HG03442 (cell line): Measurements from ENCODE around the gene TMEM128.

Experiments used
- ATAC-seq: cut with Tn5 transposase; IDR thresholded peaks from one replicate; pipeline ENCODE4 v1.9.1; 2021; ENCODE audit warnings: mild to moderate bottlenecking, moderate library complexity; ENCODE audit not compliant: unreplicated experiment

The TMEM128 gene, protein sequence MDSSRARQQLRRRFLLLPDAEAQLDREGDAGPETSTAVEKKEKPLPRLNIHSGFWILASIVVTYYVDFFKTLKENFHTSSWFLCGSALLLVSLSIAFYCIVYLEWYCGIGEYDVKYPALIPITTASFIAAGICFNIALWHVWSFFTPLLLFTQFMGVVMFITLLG

GRCh38 chr4:4248029-4248884 is at the start of gene TMEM128:
TSS of gene TMEM128 (minus strand) at chr4:4248223. CDS start at chr4:4248202, 21 bp downstream.
- peak; percentile 97 for ATAC-seq

GRCh38 chr4:4296283-4296846 is 48.3 kb upstream of the TMEM128 start:
- no peak for ATAC-seq

- no peak for ATAC-seq
Measured at GRCh38 chr4:4293279-4293678, 45.3 kb upstream of the TMEM128 start.

- ATAC-seq: peak; percentile 88
Measured at GRCh38 chr4:4289941-4290850, 42.2 kb upstream of the TMEM128 start, which contains the start of the genes LYAR and ZBTB49. TSS of gene LYAR (minus strand) at chr4:4290154. CDS start at chr4:4283742, 6,412 bp downstream. TSS of gene ZBTB49 (plus strand) at chr4:4290251. CDS start at chr4:4299946, 9,695 bp downstream.

GRCh38 chr4:4289597-4289940 is 41.5 kb upstream of the TMEM128 start:
- ATAC-seq: peak; percentile 19

DNA sequence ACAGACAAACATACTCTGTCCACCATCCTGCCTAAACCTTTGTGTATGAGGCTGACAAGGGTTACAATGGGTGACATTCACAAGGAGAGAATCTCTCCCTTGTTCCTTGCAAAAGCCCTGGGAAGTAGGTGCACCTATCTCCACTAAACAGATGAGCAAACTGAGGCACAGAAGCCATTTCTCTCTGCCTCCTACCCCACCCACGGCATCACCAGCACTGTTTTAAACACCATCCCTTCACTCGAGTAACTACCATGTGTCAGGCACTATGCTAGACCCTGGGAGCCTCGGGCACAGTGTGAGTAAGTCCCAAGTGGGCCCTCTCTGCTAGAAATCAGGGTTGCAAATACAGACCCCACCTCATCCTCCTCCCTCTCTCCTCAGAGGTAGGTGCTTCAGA is 41.0 kb upstream of the TMEM128 start:
- no peak for ATAC-seq

GRCh38 chr4:4288098-4288497 is 40.1 kb upstream of the TMEM128 start:
- no peak for ATAC-seq

DNA sequence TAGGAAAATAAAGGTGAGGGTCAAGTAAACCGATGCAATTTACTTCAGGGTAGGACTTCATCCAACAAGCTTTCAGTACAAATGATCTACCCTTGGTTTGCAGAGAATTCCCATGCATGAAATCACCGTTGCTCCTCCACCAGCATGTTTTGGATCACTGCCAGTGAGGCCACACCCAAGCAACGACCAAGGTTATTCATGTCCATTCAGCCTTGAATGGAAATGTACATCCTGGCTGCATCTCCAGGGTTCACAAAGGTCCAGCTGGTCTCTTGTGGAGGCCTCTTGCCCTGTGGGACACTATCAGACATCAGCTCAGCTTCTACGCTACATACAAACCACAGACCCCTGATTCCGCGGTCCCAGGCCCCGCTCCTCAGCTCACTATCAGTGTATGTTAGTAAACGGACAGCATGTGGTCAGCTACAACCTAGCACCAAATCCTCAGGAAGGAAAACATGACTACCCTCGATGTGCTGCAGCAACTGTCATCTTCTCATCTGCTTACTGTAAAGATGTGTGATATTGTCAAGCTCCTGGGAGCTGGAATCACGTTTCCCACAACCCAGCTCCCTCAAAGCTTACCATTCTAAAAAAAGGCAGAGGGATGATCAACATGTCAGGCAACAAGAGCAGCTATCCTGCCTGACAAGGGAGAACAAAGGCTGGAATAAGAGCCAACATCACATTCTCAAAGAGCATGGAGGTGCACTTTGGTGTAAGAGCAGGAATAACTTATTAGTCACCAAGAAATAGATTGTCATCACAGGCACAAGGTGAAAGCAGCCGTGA is 37.0 kb upstream of the TMEM128 start:
- no peak for ATAC-seq

DNA sequence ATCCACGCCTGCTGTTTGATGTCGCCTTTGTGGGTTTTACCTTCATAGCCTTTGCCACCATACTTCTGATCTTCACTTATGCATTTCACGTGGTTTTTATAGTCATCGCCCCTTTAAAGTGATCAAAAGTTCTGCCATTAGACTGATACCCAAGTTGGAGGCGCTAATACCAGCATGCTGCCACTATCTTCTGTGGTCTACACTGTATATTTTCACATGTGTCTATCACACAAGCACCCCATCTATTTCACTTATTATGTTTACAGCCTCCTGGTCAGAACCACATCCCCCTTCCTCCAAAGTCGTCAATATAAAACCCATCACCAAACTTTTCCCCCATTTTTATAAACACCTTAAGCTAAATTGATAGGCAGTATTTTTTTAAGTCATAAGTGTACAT is 33.8 kb upstream of the TMEM128 start:
- ATAC-seq: no peak

DNA sequence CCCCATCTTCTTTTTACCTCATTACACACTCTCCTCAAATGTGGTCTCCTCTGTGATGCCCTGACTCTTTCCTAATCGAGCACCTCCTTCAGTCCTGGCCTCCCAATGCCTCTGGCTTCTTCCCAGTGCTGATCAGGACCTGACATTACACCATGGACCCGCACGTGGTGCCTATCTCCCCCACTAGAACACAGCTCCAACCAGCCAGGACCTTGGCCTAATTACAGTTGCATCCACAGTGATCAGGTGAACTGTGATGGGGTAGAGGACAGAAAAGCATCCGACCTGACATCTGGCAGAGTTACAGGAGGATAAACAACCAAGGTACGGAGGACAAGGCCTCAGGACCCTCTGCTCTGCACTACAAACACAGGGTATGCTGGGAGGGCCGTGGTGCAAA is 29.5 kb upstream of the TMEM128 start:
- ATAC-seq: no peak

- ATAC-seq: no peak
Measured at GRCh38 chr4:4274226-4274625, 26.2 kb upstream of the TMEM128 start.

- ATAC-seq: no peak
Measured at GRCh38 chr4:4271912-4272311, 23.9 kb upstream of the TMEM128 start.

DNA sequence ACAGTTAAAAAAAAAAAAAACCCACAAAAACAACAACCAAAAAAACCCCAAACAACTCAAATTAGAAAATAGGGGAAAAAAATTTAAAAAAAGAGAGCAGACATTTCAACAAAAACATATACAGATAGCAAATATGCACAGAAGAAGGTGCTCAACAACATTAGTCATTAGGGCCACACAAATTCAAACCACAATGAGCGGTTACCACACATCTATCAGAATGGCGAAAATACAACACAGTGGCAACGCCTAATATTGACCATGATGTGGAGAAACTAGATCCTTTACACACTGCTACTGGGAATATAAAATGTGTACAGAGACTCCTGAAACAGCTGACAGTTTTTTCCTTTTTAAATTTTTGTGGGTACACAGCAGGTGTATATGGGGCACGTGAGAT is 22.5 kb upstream of the TMEM128 start:
- ATAC-seq: no peak

DNA sequence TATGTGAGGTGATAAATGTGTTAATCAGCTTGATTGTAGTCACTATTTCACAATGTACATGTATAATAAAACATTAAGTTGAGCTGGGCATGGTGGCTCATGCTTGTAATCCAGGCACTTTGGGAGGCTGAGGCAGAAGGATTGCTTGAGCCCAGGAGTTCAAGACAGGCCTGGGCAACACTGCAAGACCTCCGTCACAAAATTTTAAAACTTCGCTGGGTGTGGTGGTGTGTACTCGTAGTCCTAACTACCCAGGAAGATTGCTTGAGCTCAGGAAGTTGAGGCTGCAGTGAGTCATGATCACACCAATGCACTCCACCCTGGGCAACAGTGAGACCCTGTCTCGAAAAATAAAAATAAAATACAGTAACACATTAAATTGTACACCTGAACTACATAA is 21.8 kb upstream of the TMEM128 start:
- no peak for ATAC-seq

DNA sequence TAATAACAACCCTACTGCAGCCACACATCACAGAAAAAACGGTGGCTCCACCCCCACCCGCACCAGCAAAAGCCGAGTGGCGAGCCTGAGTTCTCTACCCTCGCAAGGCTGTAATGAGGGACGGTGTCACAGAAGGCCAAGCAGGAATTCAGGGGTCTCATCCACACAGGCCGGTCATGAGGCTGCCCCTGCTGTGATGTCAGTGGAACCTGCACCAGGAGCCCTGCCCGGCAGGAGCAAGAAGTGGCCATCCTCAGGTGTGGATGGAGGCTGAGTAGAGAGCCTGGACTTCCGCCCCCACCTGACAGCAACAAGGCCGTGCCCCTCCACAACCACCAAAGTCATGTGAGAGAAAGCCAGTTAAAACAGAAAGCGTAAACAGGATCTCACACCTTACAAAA is 21.3 kb upstream of the TMEM128 start:
- no peak for ATAC-seq

GRCh38 chr4:4268776-4269175 is 20.8 kb upstream of the TMEM128 start:
- ATAC-seq: no peak

DNA sequence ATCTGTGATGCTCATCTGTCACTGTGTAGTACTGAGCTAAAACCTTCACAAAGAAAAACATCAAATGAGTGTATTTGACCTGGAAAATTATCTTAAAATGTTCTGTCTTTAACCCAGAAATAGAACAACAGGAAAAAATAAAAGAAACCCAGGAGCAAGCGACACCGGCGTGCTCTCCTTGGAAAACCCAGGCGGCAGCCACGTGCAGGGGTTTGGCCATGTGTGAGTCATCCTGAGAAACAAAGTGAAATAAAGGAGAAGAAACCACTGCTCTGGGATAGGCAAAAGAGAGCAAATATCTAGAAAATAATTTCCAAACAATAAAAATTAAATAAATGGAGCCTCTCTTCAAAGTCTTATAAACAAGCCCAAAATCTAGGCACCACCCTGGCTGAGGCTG is 20.0 kb upstream of the TMEM128 start:
- no peak for ATAC-seq

DNA sequence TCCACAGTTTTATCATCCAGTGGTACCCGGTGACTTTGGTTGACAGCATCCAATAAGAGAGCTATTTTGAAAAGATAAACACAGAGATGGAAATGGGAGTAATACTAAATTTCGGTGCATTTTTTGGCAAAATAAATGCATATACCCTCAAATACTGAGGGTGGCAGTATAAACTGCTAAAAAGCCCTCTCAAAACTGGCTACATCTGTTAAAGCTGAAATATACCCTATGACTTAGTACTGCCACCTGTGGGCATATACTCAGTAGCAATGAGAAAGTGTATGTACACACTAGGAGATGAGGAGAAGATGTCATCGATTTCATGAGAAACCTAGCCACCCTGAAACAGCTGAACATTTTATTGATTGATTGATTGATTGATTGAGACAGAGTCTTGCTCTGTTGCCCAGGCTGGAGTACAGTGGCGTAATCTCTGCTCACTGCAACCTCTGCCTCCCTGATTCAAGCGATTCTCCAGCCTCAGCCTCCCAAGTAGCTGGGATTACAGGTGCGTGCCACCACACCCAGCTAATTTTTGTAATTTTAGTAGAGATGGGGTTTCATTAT is 12.2 kb upstream of the TMEM128 start:
- ATAC-seq: peak; percentile 54

- no peak for ATAC-seq
Measured at GRCh38 chr4:4259484-4260100, 11.6 kb upstream of the TMEM128 start.
